GM12878 (cell line): ENCODE measurements around the gene MCRIP2. TPM values are rescaled to one million over a fixed set of nuclear protein-coding genes. Genes with fewer than 3 reads are reported as not detected.

Experiments
- ATAC-seq: fragments of 200-7000 bp; cut with Tn5 transposase; 3 replicates; pipeline ENCODE4 v1.9.1; 2020; ENCODE audit warnings: mild to moderate bottlenecking, moderate library complexity
- BruUV-seq: library from RNA; stranded (reverse); fragments of 400-500 nt; replicated peaks from 2 replicates; lab custom pipeline; 2021; lab: Mats Ljungman, UMichigan
- CTCF ChIA-PET: fragments of 300-600 bp; sonication (Branson Sonifier 250); formaldehyde crosslinking; extraction: SDS; loops from one replicate; lab custom pipeline; 2021; ENCODE audit warnings: inconsistent platforms; lab: Yijun Ruan, JAX
- POLR2A ChIA-PET: fragments of 350-600 bp; formaldehyde crosslinking; extraction: SDS; loops from one replicate; lab custom pipeline; 2021; ENCODE audit warnings: inconsistent platforms; lab: Charles Lee
- RAD21 ChIA-PET: fragments of 300-600 bp; sonication (Branson Sonifier 250); formaldehyde crosslinking; loops from one replicate; lab custom pipeline; 2023; ENCODE audit warnings: antibody characterized with exemption; ENCODE audit not compliant: unreplicated experiment; lab: Charles Lee
- SMC1A ChIA-PET: fragments of 300-600 bp; sonication (Branson Sonifier 250); formaldehyde crosslinking; loops from one replicate; lab custom pipeline; 2023; ENCODE audit not compliant: unreplicated experiment, uncharacterized antibody; lab: Charles Lee
- DNase-seq: peaks from one replicate; pipeline ENCODE4 v3.0.0-alpha.2; 2011; ENCODE audit warnings: low read depth, low spot score
- FAIRE-seq: peaks from 3 replicates; lab custom pipeline; 2011; peaks lifted over from hg19 to GRCh38; lab: Jason Lieb, UNC
- H2AFZ ChIP-seq: 2 replicates; pipeline ENCODE4 v1.6.0; 2011; ENCODE audit warnings: low read depth, low read length, control low read depth; ENCODE audit not compliant: control insufficient read depth
- H3K27ac ChIP-seq: 2 replicates; pipeline ENCODE4 v1.5.1; 2011; ENCODE audit warnings: control low read depth; ENCODE audit not compliant: control insufficient read depth, insufficient read depth
- H3K27me3 ChIP-seq, 2 experiments: replicated peaks in 1 of 2; 2 replicates each; pipeline versions ENCODE4 v1.6.0 to v1.6.1; 2011; ENCODE audit warnings: low read length in 1 of 2; ENCODE audit not compliant: control insufficient read depth in 2 of 2, insufficient read depth in 2 of 2
- H3K36me3 ChIP-seq, 2 experiments: 2 replicates each; pipeline ENCODE4 v1.5.1; 2011; ENCODE audit warnings: low read length in 1 of 2; ENCODE audit not compliant: control insufficient read depth in 2 of 2, insufficient read depth in 2 of 2
- H3K4me1 ChIP-seq: 2 replicates; pipeline ENCODE4 v1.6.1; 2011; ENCODE audit warnings: mild to moderate bottlenecking, low read length, moderate library complexity, mixed read lengths; ENCODE audit not compliant: control insufficient read depth, insufficient read depth
- H3K4me2 ChIP-seq: 2 replicates; pipeline ENCODE4 v1.6.0; 2011; ENCODE audit warnings: control low read depth; ENCODE audit not compliant: control insufficient read depth, insufficient read depth
- H3K4me3 ChIP-seq: fragments of 200-600 bp; sonication (generic); 2 replicates; pipeline ENCODE4 v1.5.1; 2016
- H3K79me2 ChIP-seq: 2 replicates; pipeline ENCODE4 v1.6.0; 2011; ENCODE audit warnings: low read length; ENCODE audit not compliant: control insufficient read depth, insufficient read depth
- H3K9ac ChIP-seq: 2 replicates; pipeline ENCODE4 v1.8.0; 2011; ENCODE audit warnings: low read length, control low read depth, mixed read lengths; ENCODE audit not compliant: control insufficient read depth, insufficient read depth
- H3K9me3 ChIP-seq: replicated peaks from 3 replicates; pipeline ENCODE4 v1.5.1; 2011; ENCODE audit warnings: mild to moderate bottlenecking, low read length; ENCODE audit not compliant: control insufficient read depth, insufficient read depth
- H4K20me1 ChIP-seq: 2 replicates; pipeline ENCODE4 v1.6.0; 2011; ENCODE audit not compliant: control insufficient read depth, insufficient read depth
- DPF2 ChIP-seq: fragments of 450-650 bp; IDR thresholded peaks from 2 replicates; pipeline ENCODE4 v1.6.1; 2017; ENCODE audit warnings: mild to moderate bottlenecking
- GATAD2B ChIP-seq: fragments of 450-650 bp; conservative IDR thresholded peaks from 2 replicates; pipeline ENCODE4 v1.6.1; 2017; ENCODE audit warnings: low read depth, mild to moderate bottlenecking, moderate library complexity
- HDAC2 ChIP-seq: fragments of 200-600 bp; sonication (generic); IDR thresholded peaks from 2 replicates; pipeline ENCODE4 v1.6.1; 2017
- JUNB ChIP-seq: IDR thresholded peaks from 2 replicates; pipeline ENCODE4 v1.6.1; 2016; ENCODE audit warnings: antibody characterized with exemption, mild to moderate bottlenecking
- NBN ChIP-seq: fragments of 450-650 bp; IDR thresholded peaks from 2 replicates; pipeline ENCODE4 v1.6.1; 2016
- NR2F1 ChIP-seq: fragments of 450-650 bp; conservative IDR thresholded peaks from 2 replicates; pipeline ENCODE4 v1.6.1; 2017; ENCODE audit warnings: mild to moderate bottlenecking
- RB1 ChIP-seq: fragments of 450-650 bp; formaldehyde crosslinking; IDR thresholded peaks from 2 replicates; pipeline ENCODE4 v1.6.1; 2017; ENCODE audit warnings: mild to moderate bottlenecking, borderline replicate concordance
- SIX5 ChIP-seq: IDR thresholded peaks from 2 replicates; pipeline ENCODE4 v1.6.1; 2011; ENCODE audit warnings: mild to moderate bottlenecking, low read depth, low read length, moderate library complexity; ENCODE audit not compliant: severe bottlenecking
- SMC3 ChIP-seq: IDR thresholded peaks from 2 replicates; pipeline ENCODE4 v1.6.1; 2011; ENCODE audit warnings: low read length, improper control_type of control experiment, borderline replicate concordance
- ZNF274 ChIP-seq: IDR thresholded peaks from one replicate; pipeline ENCODE4 v1.8.0; 2011; ENCODE audit not compliant: insufficient read length, insufficient read depth
- WGBS: methylation state at CpG from one replicate; pipeline ENCODE4 v1.1.6; 2016; ENCODE audit warnings: low lambda C conversion rate; ENCODE audit not compliant: insufficient replicate concordance, insufficient coverage; ENCODE audit errors: missing lambda C conversion rate; 5-methylcytosine and 5-hydroxymethylcytosine counted together
- in situ Hi-C: fragments of 300-500 bp; cut with MboI; formaldehyde crosslinking; loops from 9 replicates; pipeline ENCODE4 v1.14.3; 2018; ENCODE audit warnings: mixed read lengths
- intact Hi-C: fragments of 100-400 bp; cut with micrococcal nuclease; formaldehyde crosslinking; loops from one replicate; pipeline ENCODE4 v1.14.2; 2022; ENCODE audit not compliant: unreplicated experiment
- polyA plus RNA-seq, 11 experiments: library from polyadenylated mRNA; depleted of rRNA in 4 of 11; unstranded in 6 of 11; stranded (reverse) in 5 of 11; fragments of >200 nt; fragmentation: Nextera tagmentation in 4 of 11; fragmentation: Illumina TruSeq in 1 of 11; extraction: Ambion mirVana in 4 of 11; extraction: Trizol in 1 of 11; gene quantifications; 1 replicate in 1 of 11; 2 replicates in 10 of 11; pipeline versions ENCODE4 v1.2.1 to v1.2.3, GENCODE V29; 2011 to 2016; ENCODE audit warnings: inconsistent platforms in 2 of 11, missing spikeins in 2 of 11, low read depth in 1 of 11
- total RNA-seq, 4 experiments: library from RNA; depleted of rRNA in 3 of 4; stranded (reverse); fragments of >200 nt in 3 of 4; fragmentation: Illumina TruSeq in 1 of 4; extraction: Trizol in 1 of 4; gene quantifications; 2 replicates each; pipeline versions ENCODE4 v1.2.1 to v1.2.3, GENCODE V29; 2013 to 2021
- TF ChIP-seq, protein P1 (sequence below): IDR thresholded peaks from 2 replicates; pipeline ENCODE4 v1.6.1; 2011; ENCODE audit warnings: borderline replicate concordance, low read depth, mild to moderate bottlenecking, moderate library complexity, mixed read lengths, low read length; ENCODE audit not compliant: insufficient read depth; ENCODE audit errors: extremely low read length
- TF ChIP-seq, protein P2 (sequence below): fragments of 150-350 bp; IDR thresholded peaks from 2 replicates; pipeline ENCODE4 v1.6.1; 2014; ENCODE audit warnings: mild to moderate bottlenecking, low read depth, low read length
- TF ChIP-seq, protein P3 (sequence below): fragments of 450-650 bp; IDR thresholded peaks from 2 replicates; pipeline ENCODE4 v1.6.1; 2016; ENCODE audit warnings: mild to moderate bottlenecking, moderate library complexity, borderline replicate concordance
- TF ChIP-seq, protein P4 (sequence below): fragments of 150-350 bp; IDR thresholded peaks from 2 replicates; pipeline ENCODE4 v1.6.1; 2016; ENCODE audit warnings: low read depth, low read length

The MCRIP2 gene
- total and polyA plus RNA-seq, 10 of the 15 experiments (the other 5 are each of a cell fraction or from before 2014, with no cell fraction given), result 0.19 to 93.1 (median 57.9) TPM

DNA sequence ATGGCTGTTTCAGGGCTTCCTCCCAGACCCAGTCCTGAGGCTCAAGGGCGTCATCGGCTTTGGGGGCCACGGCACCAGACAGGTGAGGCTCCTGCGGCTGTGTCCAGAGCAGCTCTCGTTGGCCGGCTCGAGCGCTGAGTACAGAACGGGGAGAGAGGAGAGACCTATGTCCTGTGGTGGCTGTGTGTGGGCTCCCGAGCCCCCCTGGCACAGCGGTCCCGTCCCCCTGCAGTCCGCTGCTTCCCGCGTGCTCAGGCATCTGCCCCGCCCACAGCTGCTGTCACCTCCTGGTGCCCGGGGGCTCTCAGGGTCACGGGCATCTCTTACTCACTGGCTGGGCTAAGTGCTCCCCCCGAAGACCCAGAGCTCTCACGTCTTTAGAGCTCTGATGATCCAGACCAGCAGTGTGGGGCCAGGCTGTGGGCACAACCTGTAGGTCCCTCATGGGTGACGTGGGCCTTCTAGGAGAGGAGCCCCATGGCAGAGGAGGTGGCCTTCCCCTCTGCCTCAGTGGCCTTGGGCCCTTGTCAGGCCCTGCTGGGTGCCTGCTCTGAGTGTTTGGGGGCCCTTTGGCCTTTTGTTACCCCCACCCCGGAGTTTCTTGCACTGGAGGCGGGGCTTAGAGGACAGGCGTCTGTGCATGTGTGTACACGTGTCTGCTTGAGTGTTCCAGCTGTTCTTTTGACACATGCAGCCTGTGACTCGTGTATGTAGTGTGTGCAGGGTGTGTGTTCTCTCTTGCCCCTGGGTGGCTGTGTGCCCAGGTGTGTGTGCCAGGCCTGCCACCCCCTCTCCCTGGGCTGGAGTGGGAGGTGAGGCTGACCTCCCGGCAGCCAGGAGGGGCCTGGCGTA is 11.1 kb downstream of the MCRIP2 start:
- Histone ChIP-seq H3K4me2 (no peak overlapping the region), H3K4me3 (no peak overlapping the region), H3K36me3 (peaks cover 0 to 3% of the 10 kb centered on the region in 2 experiments; a peak in 2 of 4 replicates), H3K9ac (no peak overlapping the region), H3K27me3 (no peaks in the 10 kb centered on the region), H4K20me1 (no peaks in the 10 kb centered on the region), H2AFZ (no peak overlapping the region), H3K4me1 (peaks cover 9% of the 10 kb centered on the region), H3K27ac (no peak overlapping the region), H3K79me2 (peaks cover 15% of the 10 kb centered on the region), H3K9me3 (no peaks in the 10 kb centered on the region)
- intact Hi-C loops, result no loop called here
- WGBS, result 88% methylated on average over 28 of the region's 28 CpGs
- BruUV-seq, result no TSS peak
- ChIA-PET RAD21 (no interaction called here), POLR2A (no interaction called here), CTCF (interaction anchor here (0.6 to 1.3 kb wide), 2 partner anchors 9 to 503 kb away, joined by 3 read pairs; no protein-coding TSS in a partner anchor), SMC1A (no interaction called here)
- in situ Hi-C loops, result no loop called here
- ATAC-seq (no peak), DNase-seq (no peak), FAIRE-seq (no peak)
- TF ChIP-seq GATAD2B (no peak), SIX5 (no peak), HDAC2 (no peak), RB1 (no peak), SMC3 (no peak), NR2F1 (no peak), NBN (no peak), JUNB (no peak), ZNF274 (no peak), DPF2 (no peak)
- TF ChIP-seq, protein P1, sequence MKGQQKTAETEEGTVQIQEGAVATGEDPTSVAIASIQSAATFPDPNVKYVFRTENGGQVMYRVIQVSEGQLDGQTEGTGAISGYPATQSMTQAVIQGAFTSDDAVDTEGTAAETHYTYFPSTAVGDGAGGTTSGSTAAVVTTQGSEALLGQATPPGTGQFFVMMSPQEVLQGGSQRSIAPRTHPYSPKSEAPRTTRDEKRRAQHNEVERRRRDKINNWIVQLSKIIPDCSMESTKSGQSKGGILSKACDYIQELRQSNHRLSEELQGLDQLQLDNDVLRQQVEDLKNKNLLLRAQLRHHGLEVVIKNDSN, result no peak
- TF ChIP-seq, protein P2, sequence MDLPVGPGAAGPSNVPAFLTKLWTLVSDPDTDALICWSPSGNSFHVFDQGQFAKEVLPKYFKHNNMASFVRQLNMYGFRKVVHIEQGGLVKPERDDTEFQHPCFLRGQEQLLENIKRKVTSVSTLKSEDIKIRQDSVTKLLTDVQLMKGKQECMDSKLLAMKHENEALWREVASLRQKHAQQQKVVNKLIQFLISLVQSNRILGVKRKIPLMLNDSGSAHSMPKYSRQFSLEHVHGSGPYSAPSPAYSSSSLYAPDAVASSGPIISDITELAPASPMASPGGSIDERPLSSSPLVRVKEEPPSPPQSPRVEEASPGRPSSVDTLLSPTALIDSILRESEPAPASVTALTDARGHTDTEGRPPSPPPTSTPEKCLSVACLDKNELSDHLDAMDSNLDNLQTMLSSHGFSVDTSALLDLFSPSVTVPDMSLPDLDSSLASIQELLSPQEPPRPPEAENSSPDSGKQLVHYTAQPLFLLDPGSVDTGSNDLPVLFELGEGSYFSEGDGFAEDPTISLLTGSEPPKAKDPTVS, result no peak
- TF ChIP-seq, protein P3, sequence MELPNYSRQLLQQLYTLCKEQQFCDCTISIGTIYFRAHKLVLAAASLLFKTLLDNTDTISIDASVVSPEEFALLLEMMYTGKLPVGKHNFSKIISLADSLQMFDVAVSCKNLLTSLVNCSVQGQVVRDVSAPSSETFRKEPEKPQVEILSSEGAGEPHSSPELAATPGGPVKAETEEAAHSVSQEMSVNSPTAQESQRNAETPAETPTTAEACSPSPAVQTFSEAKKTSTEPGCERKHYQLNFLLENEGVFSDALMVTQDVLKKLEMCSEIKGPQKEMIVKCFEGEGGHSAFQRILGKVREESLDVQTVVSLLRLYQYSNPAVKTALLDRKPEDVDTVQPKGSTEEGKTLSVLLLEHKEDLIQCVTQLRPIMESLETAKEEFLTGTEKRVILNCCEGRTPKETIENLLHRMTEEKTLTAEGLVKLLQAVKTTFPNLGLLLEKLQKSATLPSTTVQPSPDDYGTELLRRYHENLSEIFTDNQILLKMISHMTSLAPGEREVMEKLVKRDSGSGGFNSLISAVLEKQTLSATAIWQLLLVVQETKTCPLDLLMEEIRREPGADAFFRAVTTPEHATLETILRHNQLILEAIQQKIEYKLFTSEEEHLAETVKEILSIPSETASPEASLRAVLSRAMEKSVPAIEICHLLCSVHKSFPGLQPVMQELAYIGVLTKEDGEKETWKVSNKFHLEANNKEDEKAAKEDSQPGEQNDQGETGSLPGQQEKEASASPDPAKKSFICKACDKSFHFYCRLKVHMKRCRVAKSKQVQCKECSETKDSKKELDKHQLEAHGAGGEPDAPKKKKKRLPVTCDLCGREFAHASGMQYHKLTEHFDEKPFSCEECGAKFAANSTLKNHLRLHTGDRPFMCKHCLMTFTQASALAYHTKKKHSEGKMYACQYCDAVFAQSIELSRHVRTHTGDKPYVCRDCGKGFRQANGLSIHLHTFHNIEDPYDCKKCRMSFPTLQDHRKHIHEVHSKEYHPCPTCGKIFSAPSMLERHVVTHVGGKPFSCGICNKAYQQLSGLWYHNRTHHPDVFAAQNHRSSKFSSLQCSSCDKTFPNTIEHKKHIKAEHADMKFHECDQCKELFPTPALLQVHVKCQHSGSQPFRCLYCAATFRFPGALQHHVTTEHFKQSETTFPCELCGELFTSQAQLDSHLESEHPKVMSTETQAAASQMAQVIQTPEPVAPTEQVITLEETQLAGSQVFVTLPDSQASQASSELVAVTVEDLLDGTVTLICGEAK, result no peak
- TF ChIP-seq, protein P4, sequence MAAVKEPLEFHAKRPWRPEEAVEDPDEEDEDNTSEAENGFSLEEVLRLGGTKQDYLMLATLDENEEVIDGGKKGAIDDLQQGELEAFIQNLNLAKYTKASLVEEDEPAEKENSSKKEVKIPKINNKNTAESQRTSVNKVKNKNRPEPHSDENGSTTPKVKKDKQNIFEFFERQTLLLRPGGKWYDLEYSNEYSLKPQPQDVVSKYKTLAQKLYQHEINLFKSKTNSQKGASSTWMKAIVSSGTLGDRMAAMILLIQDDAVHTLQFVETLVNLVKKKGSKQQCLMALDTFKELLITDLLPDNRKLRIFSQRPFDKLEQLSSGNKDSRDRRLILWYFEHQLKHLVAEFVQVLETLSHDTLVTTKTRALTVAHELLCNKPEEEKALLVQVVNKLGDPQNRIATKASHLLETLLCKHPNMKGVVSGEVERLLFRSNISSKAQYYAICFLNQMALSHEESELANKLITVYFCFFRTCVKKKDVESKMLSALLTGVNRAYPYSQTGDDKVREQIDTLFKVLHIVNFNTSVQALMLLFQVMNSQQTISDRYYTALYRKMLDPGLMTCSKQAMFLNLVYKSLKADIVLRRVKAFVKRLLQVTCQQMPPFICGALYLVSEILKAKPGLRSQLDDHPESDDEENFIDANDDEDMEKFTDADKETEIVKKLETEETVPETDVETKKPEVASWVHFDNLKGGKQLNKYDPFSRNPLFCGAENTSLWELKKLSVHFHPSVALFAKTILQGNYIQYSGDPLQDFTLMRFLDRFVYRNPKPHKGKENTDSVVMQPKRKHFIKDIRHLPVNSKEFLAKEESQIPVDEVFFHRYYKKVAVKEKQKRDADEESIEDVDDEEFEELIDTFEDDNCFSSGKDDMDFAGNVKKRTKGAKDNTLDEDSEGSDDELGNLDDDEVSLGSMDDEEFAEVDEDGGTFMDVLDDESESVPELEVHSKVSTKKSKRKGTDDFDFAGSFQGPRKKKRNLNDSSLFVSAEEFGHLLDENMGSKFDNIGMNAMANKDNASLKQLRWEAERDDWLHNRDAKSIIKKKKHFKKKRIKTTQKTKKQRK, result no peak
